Activated T-helper 1 cell treated with anti-CD3 and anti-CD28 coated beads, Interleukin-12 subunit alpha, Interleukin-12 subunit beta, Interleukin-2, Interleukin-4 antibody, amounts not matched to agents 30 ng/mL and 10 ng/mL and 1 ng/mL, durations not matched to agents 14 hours and 24 hours and 36 hours (primary cell): ENCODE measurements around the gene DOCK8. TPM values are rescaled to one million over a fixed set of nuclear protein-coding genes. Genes with fewer than 3 reads are reported as not detected.

ENCODE experiments used
- DNase-seq: peaks from one replicate; pipeline ENCODE4 v3.0.0; 2021; ENCODE audit warnings: low spot score
- H3K27ac Mint-ChIP-seq: one replicate; pipeline ENCODE4 v1.8.0; 2021; ENCODE audit warnings: mild to moderate bottlenecking, mixed read lengths
- H3K27me3 Mint-ChIP-seq: one replicate; pipeline ENCODE4 v1.8.0; 2022; ENCODE audit warnings: mild to moderate bottlenecking, moderate library complexity, mixed read lengths; ENCODE audit not compliant: insufficient read depth
- H3K36me3 Mint-ChIP-seq: one replicate; pipeline ENCODE4 v1.8.0; 2021; ENCODE audit warnings: low read depth, mixed read lengths
- H3K4me1 Mint-ChIP-seq: one replicate; pipeline ENCODE4 v1.8.0; 2021; ENCODE audit warnings: low read depth, mixed read lengths
- H3K4me3 Mint-ChIP-seq: one replicate; pipeline ENCODE4 v1.8.0; 2021; ENCODE audit warnings: mild to moderate bottlenecking, moderate library complexity, mixed read lengths
- H3K9me3 Mint-ChIP-seq: one replicate; pipeline ENCODE4 v1.8.0; 2021; ENCODE audit warnings: mixed read lengths
- intact Hi-C: fragments of 100-400 bp; cut with micrococcal nuclease; formaldehyde crosslinking; loops from one replicate; pipeline ENCODE4 v1.15.1; 2024
- total RNA-seq: library from RNA; stranded (reverse); gene quantifications from 2 replicates; pipeline ENCODE4 v1.2.3, GENCODE V29; 2022

The DOCK8 gene
- total RNA-seq, 1 donor from 2014 or later: 120 TPM

GRCh38 chr9:438066-438465, 223.4 kb downstream of the DOCK8 start:
- peaks cover 69% of the 10 kb centered on the region for H3K36me3 Mint-ChIP-seq
- intact Hi-C loops: no loop called here
- no peak for DNase-seq
- H3K27me3 Mint-ChIP-seq: no peaks in the 10 kb centered on the region
- no peak overlapping the region for H3K4me3 Mint-ChIP-seq
- H3K27ac Mint-ChIP-seq: no peak overlapping the region
- no peaks in the 10 kb centered on the region for H3K9me3 Mint-ChIP-seq
- H3K4me1 Mint-ChIP-seq: peaks cover 3% of the 10 kb centered on the region

DNA sequence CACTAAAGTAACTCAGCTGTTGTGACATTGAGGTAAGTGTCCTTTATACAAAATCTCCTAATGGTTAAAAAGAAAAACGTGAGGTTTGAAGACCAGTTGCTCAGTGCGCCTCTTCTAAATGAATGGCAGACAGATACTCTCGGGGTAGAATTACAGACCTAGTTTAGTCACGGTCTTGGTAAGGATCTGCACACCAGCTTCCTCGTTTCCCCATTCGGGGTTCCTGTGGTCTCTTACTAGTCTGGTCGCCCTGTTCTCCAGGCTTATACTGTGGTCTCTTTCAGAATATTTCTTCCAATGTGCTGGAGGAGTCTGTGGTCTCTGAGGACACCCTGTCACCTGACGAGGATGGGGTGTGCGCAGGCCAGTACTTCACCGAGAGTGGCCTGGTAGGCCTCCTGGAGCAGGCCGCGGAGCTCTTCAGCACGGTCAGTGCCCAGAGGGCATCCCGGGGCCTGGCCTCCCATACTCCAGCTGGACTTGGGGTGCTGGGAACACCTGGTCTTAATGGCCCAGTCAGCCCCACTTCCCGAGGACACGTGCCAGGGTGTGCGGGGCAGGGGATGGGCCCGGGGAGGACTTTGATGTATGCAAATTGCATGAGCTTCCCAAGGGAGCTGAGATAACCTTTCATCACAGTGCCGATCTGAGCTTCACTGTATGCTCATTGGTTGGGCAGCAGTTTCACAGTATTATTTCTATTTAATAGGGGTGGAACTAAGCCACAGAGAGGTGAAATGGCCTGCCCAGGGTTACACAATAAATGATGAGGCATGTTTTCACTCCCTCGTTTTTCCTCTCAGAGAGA, 224.5 kb downstream of the DOCK8 start:
- Mint-ChIP-seq H3K27ac (no peak overlapping the region), H3K9me3 (no peaks in the 10 kb centered on the region), H3K27me3 (no peaks in the 10 kb centered on the region), H3K36me3 (peaks cover 72% of the 10 kb centered on the region), H3K4me3 (no peak overlapping the region), H3K4me1 (peaks cover 9% of the 10 kb centered on the region)
- no peak for DNase-seq
- intact Hi-C loops: no loop called here

- intact Hi-C loops: loop anchor here (10.0 kb wide), 2 partner anchors 64 to 364 kb away; partner anchors contain the start of gene KANK1
- Mint-ChIP-seq H3K4me3 (no peak overlapping the region), H3K27ac (no peak overlapping the region), H3K27me3 (no peaks in the 10 kb centered on the region), H3K36me3 (peaks cover 76% of the 10 kb centered on the region), H3K9me3 (no peaks in the 10 kb centered on the region), H3K4me1 (peaks cover 22% of the 10 kb centered on the region)
- no peak for DNase-seq
Measured at GRCh38 chr9:441126-441525, 226.5 kb downstream of the DOCK8 start.

GRCh38 chr9:444528-444927, 229.9 kb downstream of the DOCK8 start:
- intact Hi-C loops: loop anchor here (10.0 kb wide), 2 partner anchors 60 to 360 kb away; partner anchors contain the start of gene KANK1
- no peak for DNase-seq
- H3K27ac Mint-ChIP-seq: peak overlapping the region; percentile 23
- no peaks in the 10 kb centered on the region for H3K9me3 Mint-ChIP-seq
- H3K4me3 Mint-ChIP-seq: no peak overlapping the region
- peaks cover 71% of the 10 kb centered on the region for H3K36me3 Mint-ChIP-seq
- H3K4me1 Mint-ChIP-seq: peaks cover 49% of the 10 kb centered on the region
- no peaks in the 10 kb centered on the region for H3K27me3 Mint-ChIP-seq

DNA sequence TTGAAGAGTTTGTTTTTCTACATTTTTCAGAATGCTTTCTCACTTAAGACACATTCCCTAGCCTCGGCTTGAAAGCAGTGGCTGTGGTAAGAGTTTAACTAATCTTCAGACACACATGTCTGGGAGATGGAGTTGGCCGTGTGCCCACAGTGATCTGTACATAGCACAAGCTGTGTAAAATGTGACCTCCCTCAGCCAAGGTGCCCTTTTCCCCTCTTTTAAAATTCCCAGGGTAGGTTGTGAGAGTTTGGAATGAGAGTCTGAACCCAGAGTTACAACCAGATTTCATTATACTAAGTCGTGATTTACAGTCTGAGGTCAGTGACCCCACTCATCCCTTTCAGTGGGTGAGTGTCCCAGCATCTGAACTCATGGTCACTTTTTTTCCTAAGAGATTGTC, 230.4 kb downstream of the DOCK8 start:
- DNase-seq: no peak
- H3K9me3 Mint-ChIP-seq: no peaks in the 10 kb centered on the region
- intact Hi-C loops: loop anchor here (5.0 to 10.0 kb wide), 3 partner anchors 48 to 360 kb away; partner anchors contain the start of gene KANK1
- H3K4me1 Mint-ChIP-seq: peaks cover 50% of the 10 kb centered on the region
- H3K27me3 Mint-ChIP-seq: no peaks in the 10 kb centered on the region
- no peak overlapping the region for H3K4me3 Mint-ChIP-seq
- peaks cover 75% of the 10 kb centered on the region for H3K36me3 Mint-ChIP-seq
- H3K27ac Mint-ChIP-seq: peak overlapping the region; percentile 12

GRCh38 chr9:446074-446699, 231.5 kb downstream of the DOCK8 start:
- Mint-ChIP-seq H3K9me3 (no peaks in the 10 kb centered on the region), H3K4me1 (peaks cover 50% of the 10 kb centered on the region), H3K4me3 (no peak overlapping the region), H3K27me3 (no peaks in the 10 kb centered on the region), H3K27ac (no peak overlapping the region), H3K36me3 (peaks cover 71% of the 10 kb centered on the region)
- intact Hi-C loops: loop anchor here (5.0 to 10.0 kb wide), 3 partner anchors 49 to 359 kb away; partner anchors contain the start of gene KANK1
- DNase-seq: no peak

DNA sequence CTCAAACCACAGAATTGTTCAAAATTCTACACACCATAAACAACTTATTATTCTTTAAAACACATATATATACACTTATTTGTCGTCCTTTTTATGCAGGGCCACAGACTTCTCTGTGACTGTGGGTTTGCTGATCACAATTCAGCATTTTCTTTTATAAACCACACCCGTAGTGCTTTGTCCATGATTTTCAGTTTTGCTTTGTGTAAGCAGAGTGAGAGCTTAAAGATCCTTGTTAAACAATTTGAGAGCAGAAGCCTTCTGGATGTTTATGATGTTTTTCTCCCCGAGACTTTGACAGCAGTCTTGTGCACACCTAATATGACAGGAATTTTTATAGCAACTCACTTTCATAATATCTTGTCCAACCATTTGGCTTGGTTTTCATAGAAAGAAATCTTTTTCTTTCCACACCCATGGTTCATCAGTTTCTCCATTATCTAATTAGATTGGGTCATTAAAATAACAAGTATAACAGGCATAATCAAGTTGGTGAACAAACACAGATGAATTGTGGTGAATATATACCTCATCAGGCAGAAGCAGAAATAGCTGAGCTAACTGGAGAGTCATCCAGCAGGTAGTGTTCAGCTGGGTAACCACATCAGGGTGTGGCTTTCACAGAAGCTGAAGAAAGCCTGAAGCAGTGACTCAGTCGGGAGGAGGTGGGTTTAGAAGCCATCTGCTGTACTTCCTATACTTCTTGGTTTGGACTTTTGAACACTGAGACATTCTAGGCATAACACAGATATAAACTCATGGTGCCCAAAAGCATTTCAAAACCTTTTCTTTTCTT, 232.8 kb downstream of the DOCK8 start:
- H3K9me3 Mint-ChIP-seq: no peaks in the 10 kb centered on the region
- intact Hi-C loops: loop anchor here (1.0 to 10.0 kb wide), 4 partner anchors 50 to 357 kb away; partner anchors contain the start of gene KANK1
- H3K4me1 Mint-ChIP-seq: peaks cover 50% of the 10 kb centered on the region
- peak overlapping the region; percentile 76 for H3K27ac Mint-ChIP-seq
- H3K36me3 Mint-ChIP-seq: peaks cover 64% of the 10 kb centered on the region
- no peaks in the 10 kb centered on the region for H3K27me3 Mint-ChIP-seq
- DNase-seq: peak; percentile 74
- H3K4me3 Mint-ChIP-seq: peak overlapping the region; percentile 53

DNA sequence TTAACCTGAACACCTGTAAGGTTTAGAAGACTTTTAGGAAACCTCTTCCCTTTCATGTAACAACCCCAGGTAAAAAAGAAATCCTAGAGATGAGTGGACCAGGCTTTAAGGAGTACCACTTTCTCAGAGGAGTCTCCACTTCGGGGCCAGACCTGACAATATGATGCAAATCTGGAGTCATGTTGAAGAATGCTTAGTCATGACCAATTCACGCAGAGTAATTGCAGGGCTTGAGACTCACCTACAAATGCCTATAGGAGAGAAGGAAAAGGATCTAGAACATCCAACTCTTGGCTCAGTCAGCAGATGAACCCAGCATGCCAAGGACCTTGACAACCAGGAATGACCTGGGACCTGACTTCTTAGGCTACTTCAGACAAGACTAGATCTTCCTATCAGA, 235.4 kb downstream of the DOCK8 start:
- no peak overlapping the region for H3K27ac Mint-ChIP-seq
- no peaks in the 10 kb centered on the region for H3K27me3 Mint-ChIP-seq
- H3K4me1 Mint-ChIP-seq: peaks cover 39% of the 10 kb centered on the region
- H3K9me3 Mint-ChIP-seq: no peaks in the 10 kb centered on the region
- no peak overlapping the region for H3K4me3 Mint-ChIP-seq
- H3K36me3 Mint-ChIP-seq: peaks cover 54% of the 10 kb centered on the region
- DNase-seq: no peak
- intact Hi-C loops: no loop called here

- no peak overlapping the region for H3K4me3 Mint-ChIP-seq
- H3K36me3 Mint-ChIP-seq: peaks cover 49% of the 10 kb centered on the region
- no peaks in the 10 kb centered on the region for H3K27me3 Mint-ChIP-seq
- H3K4me1 Mint-ChIP-seq: peaks cover 34% of the 10 kb centered on the region
- DNase-seq: no peak
- H3K27ac Mint-ChIP-seq: no peak overlapping the region
- H3K9me3 Mint-ChIP-seq: no peaks in the 10 kb centered on the region
- intact Hi-C loops: no loop called here
Measured at GRCh38 chr9:450561-450960, 235.9 kb downstream of the DOCK8 start.

- intact Hi-C loops: loop anchor here (2.0 kb wide), 1 partner anchor 15 kb away; no protein-coding TSS in a partner anchor
- DNase-seq: no peak
- no peaks in the 10 kb centered on the region for H3K27me3 Mint-ChIP-seq
- no peak overlapping the region for H3K4me3 Mint-ChIP-seq
- H3K9me3 Mint-ChIP-seq: no peaks in the 10 kb centered on the region
- H3K36me3 Mint-ChIP-seq: peaks cover 43% of the 10 kb centered on the region
- peaks cover 23% of the 10 kb centered on the region for H3K4me1 Mint-ChIP-seq
- no peak overlapping the region for H3K27ac Mint-ChIP-seq
Measured at GRCh38 chr9:453832-454231, 239.2 kb downstream of the DOCK8 start.

DNA sequence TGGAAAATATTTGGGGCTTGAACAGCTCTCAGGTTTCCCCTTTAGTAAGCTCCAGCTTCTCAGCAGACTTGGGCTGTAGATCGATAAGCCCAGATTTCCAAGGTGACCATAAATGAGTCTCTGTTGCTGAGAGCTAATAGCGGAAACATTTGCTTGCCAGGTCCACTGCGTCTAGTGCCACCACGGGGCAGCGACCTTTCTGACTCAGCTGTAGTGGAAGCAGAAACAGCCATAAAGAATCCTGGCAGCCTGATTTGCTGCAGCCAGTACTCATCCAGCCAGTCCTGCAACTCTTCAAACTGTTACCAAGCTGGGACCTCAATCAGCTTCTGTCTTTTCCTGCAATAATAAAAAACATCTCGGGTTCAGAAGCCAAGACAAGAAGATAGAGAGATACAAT, 241.7 kb downstream of the DOCK8 start:
- intact Hi-C loops: no loop called here
- no peak for DNase-seq
- H3K36me3 Mint-ChIP-seq: peaks cover 36% of the 10 kb centered on the region

GRCh38 chr9:458590-458989, 243.9 kb downstream of the DOCK8 start:
- H3K4me3 Mint-ChIP-seq: no peak overlapping the region
- no peak for DNase-seq
- H3K4me1 Mint-ChIP-seq: peaks cover 50% of the 10 kb centered on the region
- intact Hi-C loops: no loop called here
- H3K27ac Mint-ChIP-seq: peak overlapping the region; percentile 52
- H3K9me3 Mint-ChIP-seq: no peaks in the 10 kb centered on the region
- H3K36me3 Mint-ChIP-seq: peaks cover 42% of the 10 kb centered on the region
- H3K27me3 Mint-ChIP-seq: no peaks in the 10 kb centered on the region

More for the DNA sequence above, 241.7 kb downstream of the DOCK8 start:
- Mint-ChIP-seq H3K4me3 (no peak overlapping the region), H3K27me3 (no peaks in the 10 kb centered on the region), H3K4me1 (peaks cover 41% of the 10 kb centered on the region), H3K27ac (no peak overlapping the region), H3K9me3 (no peaks in the 10 kb centered on the region)
